ENCODE results near the gene CAVIN1.

- TF ChIP-seq CTCF (IDR thresholded peaks at IDR 0.05) = no peak
- TF ChIP-seq EZH2 (IDR thresholded peaks at IDR 0.05) = no peak
Observed at GRCh38 chr17:42414704-42415409, 8.2 kb downstream of the CAVIN1 start.

Data from neural progenitor cell (in vitro differentiated cells).